LNCaP clone FGC (cell line): ENCODE data around the gene WWTR1.

ENCODE experiments used
- DNase-seq: peaks from one replicate; pipeline ENCODE4 v3.0.0-alpha.2; 2011; ENCODE audit warnings: low read depth
- H3K4me3 ChIP-seq: 2 replicates; pipeline ENCODE4 v1.5.1; 2011; ENCODE audit warnings: mild to moderate bottlenecking, low read depth, low read length, control low read depth
- CTCF ChIP-seq: IDR thresholded peaks from 2 replicates; pipeline ENCODE4 v1.5.1; 2012; ENCODE audit warnings: mild to moderate bottlenecking; ENCODE audit not compliant: control insufficient read depth, insufficient read depth; ENCODE audit errors: extremely low read depth

WWTR1 gene

GRCh38 chr3:149647285-149647684, 10.5 kb downstream of the WWTR1 start:
- no peak for DNase-seq
- no peak for TF ChIP-seq CTCF
- no peak overlapping the region for H3K4me3 ChIP-seq

GRCh38 chr3:149646181-149646766, 11.6 kb downstream of the WWTR1 start:
- TF ChIP-seq CTCF: no peak
- no peak for DNase-seq
- H3K4me3 ChIP-seq: no peak overlapping the region

GRCh38 chr3:149643963-149644362, 13.9 kb downstream of the WWTR1 start:
- DNase-seq: no peak
- no peak overlapping the region for H3K4me3 ChIP-seq
- TF ChIP-seq CTCF: no peak

GRCh38 chr3:149643482-149643798, 14.4 kb downstream of the WWTR1 start:
- H3K4me3 ChIP-seq: no peak overlapping the region
- no peak for TF ChIP-seq CTCF

GRCh38 chr3:149640976-149641728, 16.7 kb downstream of the WWTR1 start:
- TF ChIP-seq CTCF: no peak
- DNase-seq: no peak
- no peak overlapping the region for H3K4me3 ChIP-seq

More at GRCh38 chr3:149643482-149643798, 14.4 kb downstream of the WWTR1 start:
- no peak for DNase-seq

GRCh38 chr3:149639093-149639486, 18.7 kb downstream of the WWTR1 start:
- H3K4me3 ChIP-seq: no peak overlapping the region
- no peak for TF ChIP-seq CTCF
- no peak for DNase-seq
